Trophoblast cell (in vitro differentiated cells and primary cell): ENCODE data around the gene USH2A.

Source experiments
- DNase-seq, 2 donors: peaks; one replicate each; pipeline ENCODE4 v3.0.0-alpha.2; 2016
- H2AFZ ChIP-seq: 2 replicates; pipeline ENCODE4 v1.6.1; 2013; ENCODE audit warnings: low read length, moderate library complexity, mild to moderate bottlenecking; ENCODE audit not compliant: insufficient read depth, poor library complexity
- H2AK5ac ChIP-seq: 2 replicates; pipeline ENCODE4 v1.6.1; 2013; ENCODE audit warnings: mild to moderate bottlenecking, low read length
- H2BK120ac ChIP-seq: 2 replicates; pipeline ENCODE4 v1.6.1; 2013; ENCODE audit warnings: low read length, mild to moderate bottlenecking, moderate library complexity; ENCODE audit not compliant: insufficient read depth, poor library complexity
- H2BK12ac ChIP-seq: 2 replicates; pipeline ENCODE4 v1.6.1; 2013; ENCODE audit warnings: mild to moderate bottlenecking, low read length, moderate library complexity
- H2BK5ac ChIP-seq: 2 replicates; pipeline ENCODE4 v1.6.1; 2013; ENCODE audit warnings: low read length, low read depth, moderate library complexity, mild to moderate bottlenecking; ENCODE audit not compliant: poor library complexity
- H3K14ac ChIP-seq: 2 replicates; pipeline ENCODE4 v1.6.1; 2013; ENCODE audit warnings: mild to moderate bottlenecking, low read length
- H3K18ac ChIP-seq: 2 replicates; pipeline ENCODE4 v1.6.1; 2013; ENCODE audit warnings: mild to moderate bottlenecking, low read length
- H3K23ac ChIP-seq: 2 replicates; pipeline ENCODE4 v1.6.1; 2013; ENCODE audit warnings: low read length
- H3K27ac ChIP-seq: 2 replicates; pipeline ENCODE4 v1.5.1; 2013; ENCODE audit warnings: low read depth, mild to moderate bottlenecking, inconsistent platforms, low read length, moderate library complexity
- H3K27me3 ChIP-seq: 2 replicates; pipeline ENCODE4 v1.6.1; 2013; ENCODE audit warnings: inconsistent platforms, mild to moderate bottlenecking, low read length, moderate library complexity; ENCODE audit not compliant: insufficient read depth
- H3K36me3 ChIP-seq, 2 experiments: 1 replicate in 1 of 2; 2 replicates in 1 of 2; pipeline ENCODE4 v1.6.1; 2013; ENCODE audit warnings: low read length in 2 of 2, mild to moderate bottlenecking in 2 of 2, moderate library complexity in 1 of 2; ENCODE audit not compliant: insufficient read depth in 2 of 2, control insufficient read depth in 1 of 2
- H3K4ac ChIP-seq: 2 replicates; pipeline ENCODE4 v1.6.1; 2013; ENCODE audit warnings: low read depth, mild to moderate bottlenecking, low read length, moderate library complexity
- H3K4me1 ChIP-seq, 2 experiments: 1 replicate in 1 of 2; 2 replicates in 1 of 2; pipeline ENCODE4 v1.6.1; 2013; ENCODE audit warnings: low read length in 2 of 2, mild to moderate bottlenecking in 2 of 2, moderate library complexity in 1 of 2; ENCODE audit not compliant: insufficient read depth in 2 of 2, control insufficient read depth in 1 of 2
- H3K4me2 ChIP-seq: 2 replicates; pipeline ENCODE4 v1.6.1; 2013; ENCODE audit warnings: inconsistent platforms, mild to moderate bottlenecking, low read length, moderate library complexity
- H3K4me3 ChIP-seq: 2 replicates; pipeline ENCODE4 v1.5.1; 2013; ENCODE audit warnings: mild to moderate bottlenecking, low read depth, low read length, inconsistent platforms
- H3K79me1 ChIP-seq: one replicate; pipeline ENCODE4 v1.6.1; 2013; ENCODE audit warnings: low read length
- H3K79me2 ChIP-seq: 2 replicates; pipeline ENCODE4 v1.6.1; 2013; ENCODE audit warnings: low read length, mild to moderate bottlenecking; ENCODE audit not compliant: control insufficient read depth, insufficient read depth, poor library complexity
- H3K9ac ChIP-seq: 2 replicates; pipeline ENCODE4 v1.6.1; 2013; ENCODE audit warnings: mild to moderate bottlenecking, low read length
- H3K9me3 ChIP-seq: 2 replicates; pipeline ENCODE4 v1.6.1; 2013; ENCODE audit warnings: low read depth, mild to moderate bottlenecking, control low read depth, inconsistent platforms, low read length; ENCODE audit not compliant: insufficient read depth
- H4K12ac ChIP-seq: 2 replicates; pipeline ENCODE4 v1.6.1; 2013; ENCODE audit warnings: low read depth, mild to moderate bottlenecking, low read length, moderate library complexity
- H4K8ac ChIP-seq: 2 replicates; pipeline ENCODE4 v1.6.1; 2013; ENCODE audit warnings: low read depth, mild to moderate bottlenecking, low read length, moderate library complexity
- H4K91ac ChIP-seq: one replicate; pipeline ENCODE4 v1.6.1; 2013; ENCODE audit warnings: low read depth, mild to moderate bottlenecking, low read length, moderate library complexity
- WGBS: extraction: QIAGEN DNeasy Blood & Tissue Kit; methylation state at CpG from one replicate; pipeline ENCODE4 v1.1.7; 2013; ENCODE audit warnings: missing lambda C conversion rate; ENCODE audit not compliant: insufficient read length, insufficient coverage; ENCODE audit errors: extremely low coverage; 5-methylcytosine and 5-hydroxymethylcytosine counted together

Gene USH2A

DNA sequence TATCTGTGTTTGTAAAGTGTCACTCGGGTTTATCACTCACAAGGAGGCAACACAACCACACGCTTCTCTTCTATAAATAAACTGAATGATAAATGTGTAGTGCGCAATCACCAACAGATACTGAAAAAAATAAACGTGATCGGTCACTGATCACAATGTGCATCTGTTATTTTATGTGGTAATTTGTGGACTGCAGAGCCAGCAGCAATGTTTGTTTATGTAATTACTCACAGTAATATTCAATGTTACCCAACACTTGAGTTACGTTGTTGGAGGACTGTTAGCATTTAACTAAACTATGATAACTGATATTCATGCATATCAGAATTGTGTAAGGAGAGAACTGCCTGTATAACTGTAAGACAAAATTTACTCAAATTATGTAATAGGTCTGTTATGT lies 129.6 kb downstream of the USH2A start:
- WGBS: no CpG with 5 or more reads among the region's 6 CpGs
- no peak overlapping the region for H2BK5ac ChIP-seq

DNA sequence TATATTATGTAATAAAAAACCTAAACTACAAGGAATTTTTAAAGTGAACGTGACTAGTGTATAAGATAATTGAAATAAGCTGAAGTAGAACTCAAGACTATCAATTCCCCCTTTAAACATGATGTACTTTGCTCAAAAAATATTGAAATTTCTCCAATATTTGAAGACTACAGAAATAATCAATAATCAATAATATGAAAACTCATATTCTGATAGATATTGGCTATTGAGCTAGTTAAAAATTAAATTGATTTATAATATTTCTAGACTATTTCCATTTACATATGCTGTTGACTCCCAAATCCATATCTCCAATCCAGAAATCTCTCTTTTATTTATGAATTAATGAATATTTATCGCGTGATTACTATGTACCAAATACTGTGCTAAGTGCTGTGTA lies 133.2 kb downstream of the USH2A start:
- Histone ChIP-seq H3K79me2 (no peaks in the 10 kb centered on the region), H3K27me3 (no peaks in the 10 kb centered on the region), H4K91ac (no peak overlapping the region), H3K14ac (no peak overlapping the region), H3K27ac (no peak overlapping the region), H2BK120ac (no peak overlapping the region), H3K4me2 (no peak overlapping the region), H3K4ac (no peak overlapping the region), H3K9ac (no peak overlapping the region), H3K4me1 (no peaks in the 10 kb centered on the region), H2AK5ac (no peak overlapping the region), H3K4me3 (no peak overlapping the region), H3K23ac (no peak overlapping the region), H3K9me3 (peaks cover 5% of the 10 kb centered on the region), H2BK5ac (no peak overlapping the region), H3K36me3 (no peaks in the 10 kb centered on the region), H2BK12ac (no peak overlapping the region), H2AFZ (no peak overlapping the region), H4K8ac (no peak overlapping the region), H4K12ac (no peak overlapping the region), H3K18ac (no peak overlapping the region), H3K79me1 (no peaks in the 10 kb centered on the region)
- DNase-seq: no peak
- WGBS: no CpG with 5 or more reads among the region's 3 CpGs

More for the DNA sequence above, 129.6 kb downstream of the USH2A start:
- Histone ChIP-seq H3K27ac (no peak overlapping the region), H3K9ac (no peak overlapping the region), H3K14ac (no peak overlapping the region), H3K9me3 (no peaks in the 10 kb centered on the region), H3K18ac (no peak overlapping the region), H4K8ac (no peak overlapping the region), H3K27me3 (no peaks in the 10 kb centered on the region), H3K4me3 (no peak overlapping the region), H3K4me1 (no peaks in the 10 kb centered on the region), H2AFZ (no peak overlapping the region), H4K12ac (no peak overlapping the region), H3K4me2 (no peak overlapping the region), H3K79me2 (no peaks in the 10 kb centered on the region), H3K79me1 (no peaks in the 10 kb centered on the region), H2BK120ac (no peak overlapping the region), H2AK5ac (no peak overlapping the region), H3K4ac (no peak overlapping the region), H3K23ac (no peak overlapping the region), H4K91ac (no peak overlapping the region), H2BK12ac (no peak overlapping the region), H3K36me3 (no peaks in the 10 kb centered on the region)
- no peak for DNase-seq

DNA sequence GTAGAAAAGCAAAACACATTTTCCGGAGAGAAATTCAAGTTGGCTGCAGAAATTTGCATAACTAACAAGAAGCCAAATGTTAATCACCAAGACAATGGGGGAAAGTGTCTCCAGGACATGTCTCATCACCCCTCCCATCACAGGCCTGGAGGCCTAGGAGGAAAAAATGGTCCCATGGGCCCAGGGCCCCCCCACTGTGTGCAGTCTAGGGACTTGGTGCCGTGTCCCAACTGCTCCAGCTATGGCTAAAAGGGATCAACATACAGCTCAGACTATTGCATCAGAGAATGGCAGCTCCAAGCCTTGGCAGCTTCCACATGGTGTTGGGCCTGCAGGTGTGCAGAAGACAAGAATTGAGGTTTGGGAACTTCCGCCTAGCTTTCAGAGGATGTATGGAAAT lies 138.2 kb downstream of the USH2A start:
- Histone ChIP-seq H3K4me1 (no peaks in the 10 kb centered on the region), H2AFZ (no peak overlapping the region), H3K36me3 (no peaks in the 10 kb centered on the region), H2BK5ac (no peak overlapping the region), H3K4me3 (no peak overlapping the region), H3K18ac (no peak overlapping the region), H2BK120ac (no peak overlapping the region), H4K8ac (no peak overlapping the region), H4K91ac (no peak overlapping the region), H3K79me1 (no peaks in the 10 kb centered on the region), H3K27me3 (no peaks in the 10 kb centered on the region), H3K79me2 (no peaks in the 10 kb centered on the region), H3K23ac (no peak overlapping the region), H3K4ac (no peak overlapping the region), H2BK12ac (no peak overlapping the region), H3K9ac (no peak overlapping the region), H2AK5ac (no peak overlapping the region), H3K14ac (no peak overlapping the region), H3K4me2 (no peak overlapping the region), H3K9me3 (peaks cover 6% of the 10 kb centered on the region), H4K12ac (no peak overlapping the region), H3K27ac (no peak overlapping the region)
- no peak for DNase-seq
- no CpG with 5 or more reads among the region's 3 CpGs for WGBS

DNA sequence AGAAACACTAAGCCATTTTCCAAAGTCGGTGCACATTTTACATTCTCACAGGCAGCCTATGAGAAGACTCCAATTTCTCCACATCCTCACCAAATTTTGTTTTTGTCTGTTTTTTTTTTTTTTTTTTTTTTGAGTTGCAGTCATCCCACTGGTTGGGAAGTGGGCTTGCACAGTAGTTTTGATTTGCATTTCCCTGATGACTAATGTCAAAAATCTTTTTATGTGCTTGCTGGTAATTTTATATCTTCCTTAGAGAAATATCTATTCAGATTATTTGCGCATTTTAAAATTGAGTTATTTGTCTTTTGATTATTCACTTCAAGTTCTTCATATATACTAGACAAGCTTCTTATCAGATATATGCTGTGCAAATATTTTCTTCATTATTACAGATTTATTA lies 141.5 kb downstream of the USH2A start:
- no peak overlapping the region for H3K9ac ChIP-seq
- no peaks in the 10 kb centered on the region for H3K79me2 ChIP-seq

More for the DNA sequence above, 141.5 kb downstream of the USH2A start:
- H2BK5ac ChIP-seq: no peak overlapping the region
- H3K4ac ChIP-seq: no peak overlapping the region
- H3K9me3 ChIP-seq: peaks cover 6% of the 10 kb centered on the region
- H3K18ac ChIP-seq: no peak overlapping the region
- WGBS: no CpG with 5 or more reads among the region's 2 CpGs
- H4K91ac ChIP-seq: no peak overlapping the region
- H3K4me1 ChIP-seq: no peaks in the 10 kb centered on the region
- H3K14ac ChIP-seq: no peak overlapping the region
- no peaks in the 10 kb centered on the region for H3K36me3 ChIP-seq
- H2AFZ ChIP-seq: no peak overlapping the region
- no peak overlapping the region for H3K4me2 ChIP-seq
- H2BK12ac ChIP-seq: no peak overlapping the region
- no peak overlapping the region for H2AK5ac ChIP-seq
- H4K8ac ChIP-seq: no peak overlapping the region
- H2BK120ac ChIP-seq: no peak overlapping the region
- no peaks in the 10 kb centered on the region for H3K79me1 ChIP-seq
- no peak overlapping the region for H3K23ac ChIP-seq
- no peak overlapping the region for H4K12ac ChIP-seq
- H3K4me3 ChIP-seq: no peak overlapping the region
- no peak overlapping the region for H3K27ac ChIP-seq
- no peaks in the 10 kb centered on the region for H3K27me3 ChIP-seq
- no peak for DNase-seq
